HPDE6-E6E7 (cell line): Measurements from ENCODE around the gene RHOV.

Experiments
- DNase-seq: peaks from one replicate; pipeline ENCODE4 v3.0.0; 2011; ENCODE audit warnings: missing footprints; ENCODE audit errors: extremely low spot score

RHOV gene

DNA sequence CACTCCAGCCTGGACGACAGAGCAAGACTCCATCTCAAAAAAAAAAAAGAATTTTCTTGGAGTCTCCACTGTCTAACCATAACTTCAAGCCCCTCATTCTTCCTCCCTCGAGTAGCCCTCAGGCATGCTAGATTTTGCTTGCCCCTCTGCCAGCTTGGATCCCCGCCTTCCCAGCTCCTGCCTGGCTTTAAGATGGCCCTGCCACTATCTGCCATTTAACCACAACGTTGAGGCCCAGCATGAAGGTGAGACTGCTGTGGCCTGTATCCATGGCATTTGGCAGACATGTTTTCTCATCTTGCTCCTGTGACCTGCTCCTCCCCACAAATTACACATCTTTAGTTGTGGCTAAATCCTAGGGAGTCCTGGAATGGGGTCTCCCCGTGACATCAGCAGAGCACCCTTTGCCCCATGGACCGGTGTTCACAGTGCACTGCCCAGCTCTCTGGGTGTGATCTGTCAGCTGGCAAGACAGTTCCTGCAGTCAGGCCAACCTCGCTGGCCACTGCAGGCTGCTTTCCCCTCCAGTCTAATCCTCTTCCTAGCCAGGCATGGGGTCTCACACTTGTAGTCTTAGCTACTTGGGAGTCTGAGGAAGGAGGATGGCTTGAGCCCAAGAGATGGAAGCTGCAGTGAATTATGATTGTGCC is 30.6 kb upstream of the RHOV start:
- DNase-seq: no peak

GRCh38 chr15:40902605-40903561 is 28.8 kb upstream of the RHOV start:
- DNase-seq: no peak

DNA sequence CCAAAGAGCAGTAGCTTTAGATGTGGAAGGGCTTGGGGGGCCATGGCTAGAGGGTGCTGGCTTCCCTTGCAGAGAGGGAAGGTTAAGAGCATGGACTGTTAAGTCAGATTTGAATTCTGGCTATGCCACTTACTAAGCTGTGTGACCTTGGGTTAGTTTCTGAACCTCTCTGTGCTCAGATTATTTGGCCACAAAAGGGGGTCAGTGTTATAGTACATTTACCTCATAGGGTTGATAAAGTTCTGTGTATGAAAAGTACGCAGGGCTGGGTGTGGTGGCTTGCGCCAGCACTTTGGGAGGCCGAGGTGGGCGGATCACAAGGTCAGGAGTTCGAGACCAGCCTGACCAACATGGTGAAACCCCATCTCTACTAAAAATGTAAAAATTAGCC is 27.0 kb upstream of the RHOV start:
- no peak for DNase-seq

GRCh38 chr15:40900256-40901052 is 26.4 kb upstream of the RHOV start:
- no peak for DNase-seq

GRCh38 chr15:40899536-40900207 is 25.6 kb upstream of the RHOV start:
- no peak for DNase-seq

GRCh38 chr15:40894681-40895448 is 20.8 kb upstream of the RHOV start:
- no peak for DNase-seq

DNA sequence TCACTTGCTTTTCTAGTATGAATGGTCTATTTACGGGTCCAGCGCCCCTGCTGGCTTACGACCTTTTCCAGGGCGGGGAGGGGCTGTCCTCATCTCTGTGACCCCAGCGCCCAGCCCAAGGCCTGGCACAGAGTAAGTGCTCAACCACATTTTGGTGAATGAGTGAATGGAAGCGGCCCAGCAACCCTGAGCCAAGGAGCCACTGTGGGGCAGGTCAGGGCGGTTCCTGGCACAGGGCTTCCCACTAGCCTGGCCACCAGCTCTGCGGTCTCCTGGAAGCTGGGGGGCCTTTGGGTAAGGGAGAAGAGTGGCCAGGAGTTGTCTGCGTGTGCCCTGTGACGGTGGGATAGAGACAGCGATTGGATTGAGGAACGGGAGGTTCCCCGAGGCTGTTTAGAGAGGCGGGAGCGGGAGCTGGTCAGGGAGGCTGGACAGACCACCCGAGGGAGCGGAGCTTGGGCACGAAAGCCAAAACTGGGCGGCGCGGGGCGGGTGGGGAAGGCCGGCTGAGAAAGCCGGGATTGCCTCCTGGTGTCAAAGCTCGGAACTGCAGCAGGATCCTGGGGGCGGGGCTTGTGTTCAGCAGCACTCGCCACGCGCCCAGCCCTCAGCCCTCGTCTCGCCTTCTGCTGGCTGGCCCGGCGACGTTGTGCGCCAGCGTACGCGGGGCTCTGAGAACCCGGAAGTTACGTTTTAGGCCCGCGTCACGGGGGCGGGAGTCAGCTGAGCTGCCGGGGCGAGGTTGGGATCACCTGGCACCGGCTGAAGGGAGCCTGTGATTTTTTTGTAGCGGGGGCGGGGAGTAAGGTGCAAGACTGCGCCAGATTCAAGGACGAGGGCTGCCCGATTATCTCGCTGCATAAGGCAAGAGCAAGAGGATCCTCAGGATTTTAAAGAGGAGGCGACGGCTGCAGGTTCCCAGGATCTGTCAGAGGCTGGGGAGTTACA is 20.0 kb upstream of the RHOV start, which contains the start of gene VPS18:
Gene VPS18 (plus strand): TSS at position 718 of the 948 bp plus-strand sequence. CDS start 319 bp downstream, outside the sequence.
- peak; percentile 88 for DNase-seq

DNA sequence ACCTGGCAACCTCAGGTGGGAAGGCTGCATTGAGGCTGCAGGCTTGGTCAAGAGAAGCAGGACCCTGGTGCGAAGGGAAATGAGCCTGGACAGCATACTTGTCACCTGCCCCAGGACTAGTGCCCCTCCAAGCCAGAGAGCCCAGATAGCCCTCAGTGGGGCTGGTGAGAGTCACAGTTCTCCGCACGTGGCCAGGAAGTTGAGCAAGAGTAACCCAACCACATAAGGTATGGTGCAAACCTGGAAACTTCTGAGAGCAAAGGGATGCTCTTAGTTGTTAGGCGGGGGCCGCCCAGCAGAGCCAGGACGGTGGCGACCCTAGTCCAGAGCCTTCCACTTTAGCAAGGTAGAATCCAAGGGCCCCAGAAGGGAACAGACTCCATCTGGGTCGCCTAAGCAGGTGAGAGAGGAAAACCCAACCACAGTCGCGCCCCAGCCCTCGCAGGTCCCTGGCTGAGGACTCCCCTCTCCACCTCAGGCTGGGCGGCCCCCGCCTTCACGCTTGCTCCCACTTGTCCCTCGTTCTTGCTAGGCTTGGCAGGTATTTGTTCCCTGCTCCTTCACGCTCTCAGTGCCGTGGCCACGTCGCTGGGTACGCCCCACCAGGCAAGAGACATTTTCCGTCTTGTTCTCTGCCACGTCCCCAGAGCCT is 19.1 kb upstream of the RHOV start:
- no peak for DNase-seq

GRCh38 chr15:40892447-40893012 is 18.5 kb upstream of the RHOV start:
- no peak for DNase-seq

DNA sequence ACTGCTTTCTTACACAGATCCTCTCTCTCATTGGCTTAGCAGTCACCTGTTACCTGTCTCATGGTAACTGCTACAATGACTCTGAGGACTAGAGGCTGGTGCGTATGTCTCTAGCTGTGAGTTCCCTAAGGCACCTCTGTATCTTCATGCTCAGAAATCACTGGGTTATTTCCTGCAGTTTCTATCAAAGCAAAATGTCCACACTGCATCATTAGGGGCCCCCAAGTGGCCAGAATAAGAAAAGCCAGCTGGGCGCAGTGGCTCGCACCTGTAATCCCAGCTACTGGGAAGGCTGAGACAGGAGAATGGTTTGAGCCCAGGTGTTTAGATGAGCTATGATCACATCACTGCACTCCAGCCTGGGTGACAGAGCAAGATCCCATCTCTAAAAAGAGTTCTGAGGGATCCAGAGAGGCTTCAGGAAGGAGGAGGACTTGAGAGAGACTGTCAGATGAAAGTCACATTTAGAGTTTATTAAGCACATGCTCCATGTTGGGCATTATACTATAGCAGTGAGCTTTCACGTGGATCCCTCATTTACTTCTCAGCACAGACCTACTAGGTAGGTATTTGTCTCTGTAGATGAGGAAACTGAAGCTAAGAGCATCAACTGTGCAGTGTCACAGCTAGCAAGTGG is 17.9 kb upstream of the RHOV start:
- DNase-seq: no peak

- no peak for DNase-seq
Observed at GRCh38 chr15:40891138-40891537, 17.1 kb upstream of the RHOV start.

GRCh38 chr15:40889112-40889511 is 15.1 kb upstream of the RHOV start:
- no peak for DNase-seq

DNA sequence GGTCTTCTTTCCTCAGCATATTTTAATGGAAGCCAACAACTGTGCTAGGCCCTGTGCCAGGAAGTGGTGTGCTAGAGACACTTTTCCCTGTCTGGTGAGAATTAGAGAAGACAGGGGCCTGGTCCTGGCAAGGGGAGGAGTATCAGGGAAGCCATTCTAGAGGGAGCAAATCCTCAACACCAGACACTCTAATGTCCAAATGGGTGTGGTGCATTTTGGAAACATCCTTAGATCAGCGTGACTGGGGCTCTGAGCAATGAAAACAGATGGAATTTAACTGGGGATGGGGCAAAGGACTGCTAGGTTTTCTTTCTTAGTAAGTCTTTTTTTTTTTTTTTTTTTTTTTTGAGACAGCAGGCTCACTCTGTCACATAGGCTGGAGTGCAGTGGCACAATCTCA is 12.6 kb upstream of the RHOV start:
- no peak for DNase-seq

GRCh38 chr15:40881351-40881750 is 7.3 kb upstream of the RHOV start:
- DNase-seq: no peak

DNA sequence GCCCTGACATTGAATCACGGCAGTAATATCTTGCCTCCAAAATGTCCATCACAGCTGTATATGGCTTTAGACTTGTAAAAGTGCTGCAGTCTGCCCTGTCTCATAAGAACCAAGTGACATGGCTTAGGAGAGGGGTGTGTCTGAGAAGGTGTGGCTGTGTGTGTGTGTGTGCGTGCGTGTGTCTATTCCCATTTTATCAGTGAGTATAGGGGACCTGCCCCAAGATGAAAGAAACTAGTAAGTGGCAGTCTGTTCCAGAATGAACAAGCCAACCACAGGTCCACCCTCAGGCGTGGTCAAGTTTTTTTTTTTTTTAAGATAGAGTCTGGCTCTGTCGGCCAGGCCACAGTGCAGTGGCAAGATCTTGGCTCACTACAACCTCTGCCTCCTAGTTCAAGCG is 5.6 kb upstream of the RHOV start:
- DNase-seq: no peak

DNA sequence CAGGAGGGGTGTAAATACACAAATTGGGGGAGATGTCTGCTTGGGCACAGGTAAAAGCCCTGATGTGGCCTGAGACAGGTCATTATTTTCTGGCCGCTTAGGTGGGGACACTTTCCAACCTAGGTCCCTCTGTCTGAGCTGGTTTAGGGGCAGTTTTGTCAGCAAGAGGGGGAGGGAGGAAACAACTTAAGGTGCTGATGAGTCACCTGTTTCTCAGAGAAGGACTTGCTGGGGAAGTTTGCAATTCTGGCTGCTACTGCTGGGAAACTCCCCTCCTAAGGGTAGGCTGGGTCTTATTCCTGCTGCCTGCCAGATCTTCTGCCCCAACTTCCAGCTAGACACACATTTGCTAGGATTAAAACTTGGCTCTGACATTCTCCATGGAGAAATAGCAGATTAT is 4.8 kb upstream of the RHOV start:
- peak; percentile 93 for DNase-seq

GRCh38 chr15:40877694-40878093 is 3.7 kb upstream of the RHOV start:
- DNase-seq: no peak

DNA sequence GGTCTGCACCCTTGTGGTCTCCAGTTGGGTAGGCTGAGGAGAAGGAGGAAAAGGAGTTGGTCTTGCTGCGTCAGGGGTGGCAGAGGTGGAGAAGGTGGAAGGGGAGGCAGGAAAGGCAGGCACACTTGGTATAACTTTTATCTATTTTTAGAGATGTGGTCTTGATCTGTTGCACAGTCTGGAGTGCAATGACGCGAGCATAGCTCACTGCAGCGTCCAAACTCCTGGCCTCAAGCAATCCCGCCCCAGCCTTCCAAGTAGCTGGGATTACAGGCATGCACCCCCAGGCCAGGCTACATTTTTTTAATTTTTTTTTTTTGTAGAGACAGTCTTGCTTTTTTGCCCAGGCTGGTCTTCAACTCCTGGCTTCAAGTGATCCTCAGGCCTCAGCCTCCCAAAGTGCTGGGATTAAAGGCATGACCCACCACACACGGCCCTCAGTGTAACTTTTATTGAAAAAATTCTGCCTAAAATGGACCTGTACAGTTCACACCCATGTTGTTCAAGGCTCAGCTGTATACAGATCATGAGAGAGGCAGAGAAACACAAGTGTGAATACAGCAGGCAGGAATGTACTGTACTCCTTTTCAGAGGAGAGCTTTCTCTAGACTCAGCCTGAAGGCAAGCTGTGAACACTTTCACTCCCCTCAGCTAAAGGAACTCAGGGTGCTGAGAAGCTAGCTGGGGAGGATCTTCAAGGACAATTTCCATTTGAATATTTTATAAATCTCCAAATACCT is 2.1 kb upstream of the RHOV start:
- DNase-seq: no peak
